Naive thymus-derived CD4-positive, alpha-beta T cell (primary cell): Measurements from ENCODE around the gene UBAC1. TPM values are rescaled to one million over a fixed set of nuclear protein-coding genes. Genes with fewer than 3 reads are reported as not detected.

ENCODE experiments used
- ATAC-seq: fragments of 150-1000 bp; cut with Tn5 transposase; 2 replicates; pipeline ENCODE4 v1.10.0; 2021; ENCODE audit warnings: mild to moderate bottlenecking, moderate library complexity
- CTCF ChIA-PET: fragments of 350-600 bp; sonication (Branson Sonifier 250); formaldehyde crosslinking; loops from one replicate; lab custom pipeline; 2021; ENCODE audit warnings: antibody characterized with exemption; lab: Charles Lee
- POLR2A ChIA-PET: fragments of 350-600 bp; sonication (Branson Sonifier 250); formaldehyde crosslinking; loops from one replicate; lab custom pipeline; 2021; ENCODE audit warnings: antibody characterized with exemption, inconsistent platforms; lab: Charles Lee
- DNase-seq, 9 donors: peaks; one replicate each; pipeline versions ENCODE4 v3.0.0 to v3.0.0-alpha.2; 2020 to 2022; ENCODE audit warnings: mixed read lengths in 1 of 9
- H3K27ac ChIP-seq: one replicate; pipeline ENCODE4 v1.7.0; 2013; ENCODE audit warnings: mild to moderate bottlenecking, low read depth, low read length, moderate library complexity
- H3K27me3 ChIP-seq, 2 donors: one replicate each; pipeline ENCODE4 v1.7.0; 2013; ENCODE audit warnings: low read length in 2 of 2, mild to moderate bottlenecking in 2 of 2, moderate library complexity in 2 of 2; ENCODE audit not compliant: control insufficient read depth in 2 of 2, insufficient read depth in 2 of 2
- H3K36me3 ChIP-seq, 3 experiments: 1 replicate in 2 of 3; 2 replicates in 1 of 3; pipeline ENCODE4 v1.7.0; 2013; ENCODE audit warnings: low read length in 3 of 3, mild to moderate bottlenecking in 3 of 3, moderate library complexity in 1 of 3; ENCODE audit not compliant: insufficient read depth in 3 of 3, control insufficient read depth in 2 of 3
- H3K4me1 ChIP-seq, 2 donors: one replicate each; pipeline ENCODE4 v1.7.0; 2013; ENCODE audit warnings: low read length in 2 of 2, mild to moderate bottlenecking in 2 of 2, moderate library complexity in 1 of 2; ENCODE audit not compliant: control insufficient read depth in 2 of 2, insufficient read depth in 2 of 2
- H3K4me3 ChIP-seq: 2 replicates; pipeline ENCODE4 v1.7.0; 2013; ENCODE audit warnings: mild to moderate bottlenecking, low read length
- H3K9me3 ChIP-seq, 3 experiments: 1 replicate in 2 of 3; 2 replicates in 1 of 3; pipeline ENCODE4 v1.7.0; 2013; ENCODE audit warnings: low read length in 3 of 3; ENCODE audit not compliant: control insufficient read depth in 2 of 3
- H3K27ac Mint-ChIP-seq, 9 donors: one replicate each; pipeline ENCODE4 v1.8.0; 2020 to 2022; ENCODE audit warnings: mixed read lengths in 9 of 9, mild to moderate bottlenecking in 8 of 9, moderate library complexity in 5 of 9, inconsistent platforms in 2 of 9
- H3K27me3 Mint-ChIP-seq, 5 donors: one replicate each; pipeline ENCODE4 v1.8.0; 2021 to 2022; ENCODE audit warnings: mixed read lengths in 5 of 5, mild to moderate bottlenecking in 1 of 5
- H3K36me3 Mint-ChIP-seq, 5 donors: one replicate each; pipeline ENCODE4 v1.8.0; 2020 to 2022; ENCODE audit warnings: mixed read lengths in 5 of 5, mild to moderate bottlenecking in 3 of 5, inconsistent platforms in 1 of 5
- H3K4me1 Mint-ChIP-seq, 7 donors: one replicate each; pipeline ENCODE4 v1.8.0; 2020 to 2022; ENCODE audit warnings: mixed read lengths in 7 of 7, mild to moderate bottlenecking in 3 of 7, inconsistent platforms in 1 of 7
- H3K4me3 Mint-ChIP-seq, 10 donors: one replicate each; pipeline ENCODE4 v1.8.0; 2020 to 2022; ENCODE audit warnings: mild to moderate bottlenecking in 10 of 10, mixed read lengths in 10 of 10, moderate library complexity in 6 of 10, inconsistent platforms in 2 of 10
- H3K9me3 Mint-ChIP-seq, 11 donors: one replicate each; pipeline ENCODE4 v1.8.0; 2020 to 2022; ENCODE audit warnings: mixed read lengths in 11 of 11, mild to moderate bottlenecking in 4 of 11, inconsistent platforms in 1 of 11, moderate library complexity in 1 of 11
- intact Hi-C, 2 donors: fragments of 100-400 bp; cut with micrococcal nuclease; formaldehyde crosslinking; loops; one replicate each; pipeline ENCODE4 v1.15.1; 2023
- polyA plus RNA-seq, 2 donors: library from polyadenylated mRNA; unstranded; fragments of 300-500 nt; fragmentation: Illumina TruSeq; gene quantifications; one replicate each; pipeline ENCODE4 v1.2.3, GENCODE V29; 2021
- total RNA-seq, 6 experiments: library from RNA in 5 of 6; stranded (reverse) in 5 of 6; gene quantifications; 1 replicate in 5 of 6; 2 replicates in 1 of 6; pipeline ENCODE4 v1.2.3 and lab custom pipeline; 2021 to 2026

Gene UBAC1, protein sequence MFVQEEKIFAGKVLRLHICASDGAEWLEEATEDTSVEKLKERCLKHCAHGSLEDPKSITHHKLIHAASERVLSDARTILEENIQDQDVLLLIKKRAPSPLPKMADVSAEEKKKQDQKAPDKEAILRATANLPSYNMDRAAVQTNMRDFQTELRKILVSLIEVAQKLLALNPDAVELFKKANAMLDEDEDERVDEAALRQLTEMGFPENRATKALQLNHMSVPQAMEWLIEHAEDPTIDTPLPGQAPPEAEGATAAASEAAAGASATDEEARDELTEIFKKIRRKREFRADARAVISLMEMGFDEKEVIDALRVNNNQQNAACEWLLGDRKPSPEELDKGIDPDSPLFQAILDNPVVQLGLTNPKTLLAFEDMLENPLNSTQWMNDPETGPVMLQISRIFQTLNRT
- total RNA-seq (10 to 100 TPM; 28.6 to 36.1 (median 32.2) TPM), polyA plus RNA-seq (10 to 100 TPM; 19.6 to 24.8 TPM), total RNA-seq (lab: John Stamatoyannopoulos, UW) (23.8 reads per million, percentile 54 among the genes with 10 or more reads in this experiment)

DNA sequence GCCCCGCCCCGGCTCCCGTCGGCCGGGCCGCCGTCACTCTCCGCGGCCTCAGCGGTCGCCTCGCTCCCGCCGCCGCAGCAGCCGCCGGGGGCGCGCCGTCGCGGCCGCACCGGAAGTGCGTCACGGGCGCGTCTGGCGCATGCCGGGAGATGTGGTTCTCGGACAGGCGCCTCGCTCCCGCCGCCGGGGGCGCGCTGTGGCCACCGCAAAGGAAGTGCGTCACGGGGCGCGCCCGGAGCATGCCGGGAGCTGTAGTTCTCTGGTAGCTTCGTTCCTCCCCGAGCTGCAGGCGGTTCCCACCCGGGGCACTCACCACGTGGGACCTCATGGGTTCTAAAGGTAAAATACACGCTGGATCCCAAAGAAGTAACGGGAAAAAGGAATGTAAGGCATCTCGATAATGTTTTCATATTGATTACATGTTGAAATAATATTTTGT is at the start of gene UBAC1:
Gene UBAC1, minus strand, starts transcription at position 97 of the 439 bp plus-strand sequence. CDS start 211 bp downstream, outside the sequence.
- peaks cover 0 to 2% (median 0%) of the 10 kb centered on the region in 11 donors for H3K9me3 Mint-ChIP-seq
- Histone ChIP-seq H3K27ac (peak within 1 kb of the TSS; percentile 82), H3K4me3 (peak within 1 kb of the TSS; percentile 65), H3K27me3 (no peaks in the 10 kb centered on the region), H3K9me3 (no peaks in the 10 kb centered on the region), H3K4me1 (peaks cover 15 to 16% of the 10 kb centered on the region in 2 donors), H3K36me3 (peaks cover 0 to 4% (median 0%) of the 10 kb centered on the region in 3 experiments)
- intact Hi-C loops = loop anchor here (1.0 to 10.0 kb wide), 12 partner anchors 54 to 1894 kb away; partner anchors contain the start of genes CAMSAP1 (in 2 of the 2), QSOX2 (in 2 of the 2), DNLZ (in 1 of the 2) and ENTR1 (in 1 of the 2)
- H3K4me1 Mint-ChIP-seq = peaks cover 20 to 39% (median 30%) of the 10 kb centered on the region in 7 donors
- ChIA-PET CTCF (interaction anchor here (1.3 kb wide), 1 partner anchor 162 kb away, joined by 5 read pairs; no protein-coding TSS in a partner anchor), POLR2A (interaction anchor here (0.7 to 2.3 kb wide), 4 partner anchors 53 to 157 kb away, joined by 3 to 7 read pairs (median 4); partner anchors contain the start of gene NACC2)
- peaks cover 0 to 15% (median 0%) of the 10 kb centered on the region in 5 donors for H3K27me3 Mint-ChIP-seq
- DNase-seq (peak; percentile 91 to 96 (median 94)), ATAC-seq (peak; percentile 97)
- H3K36me3 Mint-ChIP-seq = no peaks in the 10 kb centered on the region
- H3K27ac Mint-ChIP-seq = peak within 1 kb of the TSS; percentile 74 to 94 (median 83)
- peak within 1 kb of the TSS; percentile 78 to 93 (median 88) for H3K4me3 Mint-ChIP-seq

DNA sequence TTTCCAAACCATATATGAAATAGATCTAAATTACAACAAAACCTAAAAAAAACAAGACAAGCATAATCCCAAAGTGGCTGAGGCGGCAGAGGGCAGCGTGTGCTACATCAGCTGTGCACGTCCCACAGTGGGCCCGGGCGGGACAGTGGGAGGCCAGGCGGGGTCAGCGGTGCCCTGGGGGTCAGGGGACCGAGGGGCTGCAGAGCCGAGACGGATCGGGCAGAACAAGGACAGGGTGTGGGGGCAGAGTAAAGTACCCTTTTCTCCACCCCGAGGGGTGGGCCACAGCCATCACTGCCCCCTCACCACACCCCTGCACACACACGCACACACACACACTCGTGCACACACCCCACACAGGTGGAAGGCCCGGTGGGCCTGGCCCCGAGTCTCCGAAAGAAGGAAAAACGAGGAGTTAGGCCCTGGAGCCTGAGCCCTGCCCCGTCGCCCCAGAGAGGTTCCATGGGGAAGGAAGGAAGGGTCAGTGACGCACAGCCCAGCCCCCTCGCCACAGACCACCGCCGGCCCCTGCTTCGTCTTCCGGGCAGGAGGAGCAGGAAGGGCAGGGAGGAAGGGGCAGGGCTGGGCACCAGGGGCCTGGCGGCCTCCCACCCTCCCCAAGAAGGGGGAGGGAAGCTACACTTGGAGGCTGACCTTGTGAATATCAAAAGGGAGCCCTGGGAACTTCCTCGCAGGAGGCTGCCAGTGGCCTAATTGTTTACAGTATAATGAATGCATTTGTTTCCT is 49.6 kb upstream of the UBAC1 start:
- H3K27ac ChIP-seq = no peak overlapping the region
- Mint-ChIP-seq H3K27me3 (no peaks in the 10 kb centered on the region), H3K4me1 (peaks cover 0 to 3% (median 0%) of the 10 kb centered on the region in 7 donors), H3K27ac (no peak overlapping the region), H3K4me3 (no peak overlapping the region), H3K9me3 (no peaks in the 10 kb centered on the region), H3K36me3 (peaks cover 0 to 5% (median 0%) of the 10 kb centered on the region in 5 donors)
- H3K4me3 ChIP-seq = no peak overlapping the region
- ATAC-seq (no peak), DNase-seq (no peak)
- no peaks in the 10 kb centered on the region for H3K4me1 ChIP-seq
- no peaks in the 10 kb centered on the region for H3K9me3 ChIP-seq
- no peaks in the 10 kb centered on the region for H3K27me3 ChIP-seq
- intact Hi-C loops = no loop called here
- CTCF ChIA-PET = no interaction called here
- POLR2A ChIA-PET = no interaction called here
- peaks cover 0 to 9% (median 0%) of the 10 kb centered on the region in 3 experiments for H3K36me3 ChIP-seq

DNA sequence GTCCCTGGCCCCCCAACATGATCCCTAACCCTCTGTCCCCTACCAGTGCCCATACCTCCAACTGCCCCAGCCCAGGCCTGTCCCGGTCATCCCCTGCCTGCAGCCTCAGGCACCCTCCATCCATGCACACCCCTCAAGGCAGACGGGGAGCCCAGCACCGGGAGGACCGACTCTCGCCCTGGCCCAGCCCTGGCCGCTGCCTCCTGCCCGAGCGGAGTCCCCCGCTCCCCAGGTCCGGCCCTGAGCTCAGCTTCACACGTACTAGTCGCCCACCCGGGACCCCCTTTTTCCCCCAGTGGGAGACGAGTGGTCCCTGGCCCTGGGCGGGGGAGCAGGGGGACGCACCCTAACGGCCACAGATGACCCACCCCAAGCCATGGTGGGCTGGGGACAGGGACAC is 49.0 kb upstream of the UBAC1 start:
- H3K27ac ChIP-seq = no peak overlapping the region
- ChIA-PET POLR2A (no interaction called here), CTCF (no interaction called here)
- H3K4me1 ChIP-seq = no peaks in the 10 kb centered on the region
- ATAC-seq (no peak), DNase-seq (no peak)
- H3K9me3 ChIP-seq = no peaks in the 10 kb centered on the region
- H3K36me3 ChIP-seq = peaks cover 0 to 9% (median 0%) of the 10 kb centered on the region in 3 experiments
- H3K27ac Mint-ChIP-seq = no peak overlapping the region
- H3K9me3 Mint-ChIP-seq = no peaks in the 10 kb centered on the region
- H3K27me3 Mint-ChIP-seq = no peaks in the 10 kb centered on the region
- H3K27me3 ChIP-seq = no peaks in the 10 kb centered on the region
- no peak overlapping the region for H3K4me3 ChIP-seq
- no peak overlapping the region for H3K4me3 Mint-ChIP-seq
- intact Hi-C loops = no loop called here
- H3K4me1 Mint-ChIP-seq = peaks cover 0 to 3% (median 0%) of the 10 kb centered on the region in 7 donors
- peaks cover 0 to 5% (median 0%) of the 10 kb centered on the region in 5 donors for H3K36me3 Mint-ChIP-seq

DNA sequence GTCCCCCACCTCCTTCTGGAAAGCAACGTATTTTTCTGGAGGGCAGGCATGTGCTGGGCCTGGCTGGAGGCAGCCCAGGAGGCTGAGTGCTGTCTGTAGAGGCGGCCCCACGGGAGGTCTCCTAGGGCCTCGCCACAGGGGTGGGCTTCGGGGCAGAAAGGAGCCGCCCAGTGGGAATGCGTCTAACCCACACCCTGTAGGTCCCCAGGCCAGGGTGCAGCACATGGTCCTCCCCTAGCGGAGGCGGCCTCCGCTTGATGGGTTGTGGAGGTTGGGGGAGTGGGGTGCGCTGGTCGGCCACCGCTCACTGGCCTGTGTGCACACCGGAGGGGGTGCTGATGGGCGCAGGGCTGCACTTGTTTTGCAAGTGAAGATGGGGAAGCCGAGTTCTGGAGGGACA is 48.3 kb upstream of the UBAC1 start:
- POLR2A ChIA-PET = no interaction called here
- Histone ChIP-seq H3K36me3 (peaks cover 0 to 9% (median 0%) of the 10 kb centered on the region in 3 experiments), H3K27ac (no peak overlapping the region), H3K4me1 (no peaks in the 10 kb centered on the region), H3K27me3 (no peaks in the 10 kb centered on the region), H3K4me3 (no peak overlapping the region), H3K9me3 (no peaks in the 10 kb centered on the region)
- no peak overlapping the region for H3K4me3 Mint-ChIP-seq
- no peak for DNase-seq
- peaks cover 0 to 5% (median 0%) of the 10 kb centered on the region in 5 donors for H3K36me3 Mint-ChIP-seq
- H3K27me3 Mint-ChIP-seq = no peaks in the 10 kb centered on the region
- H3K27ac Mint-ChIP-seq = peak overlapping the region in 1 of 9 donors; percentile 55
- no peak for ATAC-seq
- CTCF ChIA-PET = no interaction called here
- no peaks in the 10 kb centered on the region for H3K9me3 Mint-ChIP-seq
- H3K4me1 Mint-ChIP-seq = peaks cover 0 to 3% (median 0%) of the 10 kb centered on the region in 7 donors
- intact Hi-C loops = no loop called here

DNA sequence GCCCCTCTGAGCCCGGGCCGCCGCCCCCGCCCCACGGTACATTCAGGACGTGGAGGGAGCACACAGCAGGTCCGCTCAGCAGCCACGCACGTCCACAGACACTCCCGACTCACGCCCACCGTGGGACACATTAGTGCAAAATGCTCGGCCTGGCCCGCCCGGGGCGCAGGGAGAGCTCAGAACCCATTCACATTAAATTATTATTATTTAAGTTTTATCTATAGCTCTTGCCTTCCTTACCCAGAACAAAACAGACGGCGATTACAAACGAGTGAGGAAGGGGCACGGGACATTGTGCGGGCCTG is 47.5 kb upstream of the UBAC1 start:
- POLR2A ChIA-PET = no interaction called here
- CTCF ChIA-PET = no interaction called here
- Mint-ChIP-seq H3K27me3 (no peaks in the 10 kb centered on the region), H3K36me3 (peaks cover 0 to 5% (median 0%) of the 10 kb centered on the region in 5 donors), H3K9me3 (no peaks in the 10 kb centered on the region), H3K4me3 (no peak overlapping the region), H3K4me1 (peaks cover 0 to 3% (median 0%) of the 10 kb centered on the region in 7 donors), H3K27ac (no peak overlapping the region)
- Histone ChIP-seq H3K27me3 (no peaks in the 10 kb centered on the region), H3K4me1 (no peaks in the 10 kb centered on the region), H3K4me3 (no peak overlapping the region), H3K9me3 (no peaks in the 10 kb centered on the region), H3K36me3 (peaks cover 0 to 9% (median 0%) of the 10 kb centered on the region in 3 experiments), H3K27ac (no peak overlapping the region)
- no peak for DNase-seq
- no peak for ATAC-seq
- intact Hi-C loops = no loop called here

DNA sequence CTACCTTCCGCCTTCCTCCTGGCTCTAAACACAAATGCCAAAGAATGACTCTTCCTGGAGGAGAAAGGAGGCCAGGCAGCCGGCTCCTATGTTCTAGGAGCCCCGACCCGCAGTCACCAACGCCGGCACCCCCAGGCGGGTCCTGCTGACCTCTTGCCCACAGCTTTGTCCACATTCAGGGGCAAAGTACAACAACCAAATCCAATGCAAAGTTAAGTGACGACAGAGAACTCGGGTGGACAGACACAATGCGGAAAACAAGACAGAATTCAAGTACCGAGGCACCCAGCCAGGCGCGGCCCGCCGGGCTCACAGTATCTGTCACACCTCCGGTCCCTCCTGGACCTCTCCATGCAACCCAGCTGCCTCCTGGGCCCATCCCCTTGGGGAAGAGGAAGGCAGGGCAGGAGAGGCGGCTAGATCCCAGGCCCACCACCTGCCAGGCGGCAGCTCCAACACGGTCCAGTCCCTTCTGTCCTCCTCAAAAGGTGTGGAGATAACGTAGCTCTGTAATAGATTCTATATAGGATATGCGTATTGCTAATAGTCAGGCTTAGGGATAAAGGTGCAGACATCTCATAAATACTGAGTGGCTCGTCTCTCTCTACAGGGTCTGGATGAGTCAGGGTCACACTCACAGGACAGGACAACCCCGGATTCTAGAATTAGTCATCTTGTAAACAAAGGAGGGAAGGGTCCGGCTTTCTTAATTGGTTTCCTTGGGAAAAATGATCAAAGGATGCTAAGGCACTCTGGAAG is 46.9 kb upstream of the UBAC1 start:
- peaks cover 0 to 3% (median 0%) of the 10 kb centered on the region in 7 donors for H3K4me1 Mint-ChIP-seq

More for the DNA sequence above, 46.9 kb upstream of the UBAC1 start:
- POLR2A ChIA-PET = no interaction called here
- Mint-ChIP-seq H3K36me3 (peaks cover 0 to 5% (median 0%) of the 10 kb centered on the region in 5 donors), H3K9me3 (no peaks in the 10 kb centered on the region), H3K27ac (no peak overlapping the region), H3K27me3 (no peaks in the 10 kb centered on the region), H3K4me3 (no peak overlapping the region)
- Histone ChIP-seq H3K27me3 (no peaks in the 10 kb centered on the region), H3K4me1 (no peaks in the 10 kb centered on the region), H3K27ac (no peak overlapping the region), H3K4me3 (no peak overlapping the region), H3K36me3 (peaks cover 0 to 9% (median 0%) of the 10 kb centered on the region in 3 experiments), H3K9me3 (no peaks in the 10 kb centered on the region)
- ATAC-seq (no peak), DNase-seq (no peak)
- intact Hi-C loops = no loop called here
- CTCF ChIA-PET = no interaction called here
